HG02970 (cell line): ENCODE data around the gene SRPK1.

Experiments
- ATAC-seq: cut with Tn5 transposase; IDR thresholded peaks from one replicate; pipeline ENCODE4 v1.9.1; 2021; ENCODE audit warnings: mild to moderate bottlenecking, moderate library complexity, moderate number of reproducible peaks; ENCODE audit not compliant: unreplicated experiment, low FRiP score

Gene SRPK1

GRCh38 chr6:35903679-35904078, 17.2 kb downstream of the SRPK1 start:
- no peak for ATAC-seq

- no peak for ATAC-seq
Observed at GRCh38 chr6:35900448-35900847, 20.4 kb downstream of the SRPK1 start.

- no peak for ATAC-seq
Observed at GRCh38 chr6:35898003-35898402, 22.9 kb downstream of the SRPK1 start.

GRCh38 chr6:35897486-35897885, 23.4 kb downstream of the SRPK1 start:
- ATAC-seq = no peak

- no peak for ATAC-seq
Observed at GRCh38 chr6:35897036-35897435, 23.9 kb downstream of the SRPK1 start.

GRCh38 chr6:35896228-35896627, 24.7 kb downstream of the SRPK1 start:
- no peak for ATAC-seq

- ATAC-seq = no peak
Observed at GRCh38 chr6:35895560-35895959, 25.3 kb downstream of the SRPK1 start.

- ATAC-seq = no peak
Observed at GRCh38 chr6:35894776-35895175, 26.1 kb downstream of the SRPK1 start.

- ATAC-seq = no peak
Observed at GRCh38 chr6:35893246-35893645, 27.7 kb downstream of the SRPK1 start.

GRCh38 chr6:35892482-35892881, 28.4 kb downstream of the SRPK1 start:
- ATAC-seq = no peak

- ATAC-seq = no peak
Observed at GRCh38 chr6:35879151-35879550, 41.7 kb downstream of the SRPK1 start.

- no peak for ATAC-seq
Observed at GRCh38 chr6:35876902-35877301, 44.0 kb downstream of the SRPK1 start.

- ATAC-seq = no peak
Observed at GRCh38 chr6:35874730-35875129, 46.2 kb downstream of the SRPK1 start.

- ATAC-seq = no peak
Observed at GRCh38 chr6:35859367-35859766, 61.5 kb downstream of the SRPK1 start.

GRCh38 chr6:35857853-35858252, 63.0 kb downstream of the SRPK1 start:
- no peak for ATAC-seq

GRCh38 chr6:35856250-35856649, 64.6 kb downstream of the SRPK1 start:
- no peak for ATAC-seq

GRCh38 chr6:35852994-35853393, 67.9 kb downstream of the SRPK1 start:
- no peak for ATAC-seq

- ATAC-seq = no peak
Observed at GRCh38 chr6:35850208-35850607, 70.7 kb downstream of the SRPK1 start.

- no peak for ATAC-seq
Observed at GRCh38 chr6:35844290-35844689, 76.6 kb downstream of the SRPK1 start.

- no peak for ATAC-seq
Observed at GRCh38 chr6:35842381-35842780, 78.5 kb downstream of the SRPK1 start.

GRCh38 chr6:35839019-35839418, 81.9 kb downstream of the SRPK1 start:
- no peak for ATAC-seq

GRCh38 chr6:35833536-35833935, 87.4 kb downstream of the SRPK1 start:
- no peak for ATAC-seq

GRCh38 chr6:35831257-35832007, 89.5 kb downstream of the SRPK1 start:
- ATAC-seq = no peak
